NB4 (cell line): Measurements from ENCODE around the gene CHCHD4.

Experiments
- MYC ChIP-seq: IDR thresholded peaks from 2 replicates; pipeline ENCODE4 v1.6.1; 2011; ENCODE audit warnings: low read depth, low read length
- POLR2A ChIP-seq: IDR thresholded peaks from 2 replicates; pipeline ENCODE4 v1.6.1; 2011; ENCODE audit warnings: mild to moderate bottlenecking; ENCODE audit not compliant: insufficient read length; ENCODE audit errors: extremely low read depth
- TF ChIP-seq, protein P1 (sequence below): IDR thresholded peaks from one replicate; pipeline ENCODE4 v1.5.1; 2012; ENCODE audit warnings: low read depth, low read length

DNA sequence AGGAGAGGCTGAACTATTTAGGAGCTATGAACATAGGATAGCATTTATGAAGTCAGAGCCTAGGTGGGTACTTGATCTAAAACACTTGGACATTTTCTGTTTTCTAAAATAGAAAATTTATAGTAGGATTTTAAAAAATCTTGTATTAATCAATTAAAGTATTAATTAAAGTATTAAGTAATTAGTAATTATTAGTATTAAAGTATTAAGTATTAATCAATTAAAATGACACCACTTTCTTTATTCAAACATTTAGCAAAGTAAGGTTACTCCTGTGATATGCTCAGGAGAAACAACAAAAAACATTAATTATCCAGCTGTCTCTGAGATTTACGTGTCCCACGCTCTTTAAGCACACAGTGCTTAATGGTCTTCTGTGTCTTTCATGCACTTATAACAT, 32.2 kb downstream of the CHCHD4 start:
- TF ChIP-seq MYC (no peak), POLR2A (no peak)
- TF ChIP-seq, protein P1, sequence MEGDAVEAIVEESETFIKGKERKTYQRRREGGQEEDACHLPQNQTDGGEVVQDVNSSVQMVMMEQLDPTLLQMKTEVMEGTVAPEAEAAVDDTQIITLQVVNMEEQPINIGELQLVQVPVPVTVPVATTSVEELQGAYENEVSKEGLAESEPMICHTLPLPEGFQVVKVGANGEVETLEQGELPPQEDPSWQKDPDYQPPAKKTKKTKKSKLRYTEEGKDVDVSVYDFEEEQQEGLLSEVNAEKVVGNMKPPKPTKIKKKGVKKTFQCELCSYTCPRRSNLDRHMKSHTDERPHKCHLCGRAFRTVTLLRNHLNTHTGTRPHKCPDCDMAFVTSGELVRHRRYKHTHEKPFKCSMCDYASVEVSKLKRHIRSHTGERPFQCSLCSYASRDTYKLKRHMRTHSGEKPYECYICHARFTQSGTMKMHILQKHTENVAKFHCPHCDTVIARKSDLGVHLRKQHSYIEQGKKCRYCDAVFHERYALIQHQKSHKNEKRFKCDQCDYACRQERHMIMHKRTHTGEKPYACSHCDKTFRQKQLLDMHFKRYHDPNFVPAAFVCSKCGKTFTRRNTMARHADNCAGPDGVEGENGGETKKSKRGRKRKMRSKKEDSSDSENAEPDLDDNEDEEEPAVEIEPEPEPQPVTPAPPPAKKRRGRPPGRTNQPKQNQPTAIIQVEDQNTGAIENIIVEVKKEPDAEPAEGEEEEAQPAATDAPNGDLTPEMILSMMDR = no peak
